ENCODE measurements around the gene RFXANK.

The RFXANK gene

GRCh38 chr19:19204181-19204580, 12.1 kb downstream of the RFXANK start:
- H3K27ac ChIP-seq: no peak overlapping the region
- TF ChIP-seq, protein P1, sequence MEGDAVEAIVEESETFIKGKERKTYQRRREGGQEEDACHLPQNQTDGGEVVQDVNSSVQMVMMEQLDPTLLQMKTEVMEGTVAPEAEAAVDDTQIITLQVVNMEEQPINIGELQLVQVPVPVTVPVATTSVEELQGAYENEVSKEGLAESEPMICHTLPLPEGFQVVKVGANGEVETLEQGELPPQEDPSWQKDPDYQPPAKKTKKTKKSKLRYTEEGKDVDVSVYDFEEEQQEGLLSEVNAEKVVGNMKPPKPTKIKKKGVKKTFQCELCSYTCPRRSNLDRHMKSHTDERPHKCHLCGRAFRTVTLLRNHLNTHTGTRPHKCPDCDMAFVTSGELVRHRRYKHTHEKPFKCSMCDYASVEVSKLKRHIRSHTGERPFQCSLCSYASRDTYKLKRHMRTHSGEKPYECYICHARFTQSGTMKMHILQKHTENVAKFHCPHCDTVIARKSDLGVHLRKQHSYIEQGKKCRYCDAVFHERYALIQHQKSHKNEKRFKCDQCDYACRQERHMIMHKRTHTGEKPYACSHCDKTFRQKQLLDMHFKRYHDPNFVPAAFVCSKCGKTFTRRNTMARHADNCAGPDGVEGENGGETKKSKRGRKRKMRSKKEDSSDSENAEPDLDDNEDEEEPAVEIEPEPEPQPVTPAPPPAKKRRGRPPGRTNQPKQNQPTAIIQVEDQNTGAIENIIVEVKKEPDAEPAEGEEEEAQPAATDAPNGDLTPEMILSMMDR (conservative IDR thresholded peaks at IDR 0.05): no peak

DNA sequence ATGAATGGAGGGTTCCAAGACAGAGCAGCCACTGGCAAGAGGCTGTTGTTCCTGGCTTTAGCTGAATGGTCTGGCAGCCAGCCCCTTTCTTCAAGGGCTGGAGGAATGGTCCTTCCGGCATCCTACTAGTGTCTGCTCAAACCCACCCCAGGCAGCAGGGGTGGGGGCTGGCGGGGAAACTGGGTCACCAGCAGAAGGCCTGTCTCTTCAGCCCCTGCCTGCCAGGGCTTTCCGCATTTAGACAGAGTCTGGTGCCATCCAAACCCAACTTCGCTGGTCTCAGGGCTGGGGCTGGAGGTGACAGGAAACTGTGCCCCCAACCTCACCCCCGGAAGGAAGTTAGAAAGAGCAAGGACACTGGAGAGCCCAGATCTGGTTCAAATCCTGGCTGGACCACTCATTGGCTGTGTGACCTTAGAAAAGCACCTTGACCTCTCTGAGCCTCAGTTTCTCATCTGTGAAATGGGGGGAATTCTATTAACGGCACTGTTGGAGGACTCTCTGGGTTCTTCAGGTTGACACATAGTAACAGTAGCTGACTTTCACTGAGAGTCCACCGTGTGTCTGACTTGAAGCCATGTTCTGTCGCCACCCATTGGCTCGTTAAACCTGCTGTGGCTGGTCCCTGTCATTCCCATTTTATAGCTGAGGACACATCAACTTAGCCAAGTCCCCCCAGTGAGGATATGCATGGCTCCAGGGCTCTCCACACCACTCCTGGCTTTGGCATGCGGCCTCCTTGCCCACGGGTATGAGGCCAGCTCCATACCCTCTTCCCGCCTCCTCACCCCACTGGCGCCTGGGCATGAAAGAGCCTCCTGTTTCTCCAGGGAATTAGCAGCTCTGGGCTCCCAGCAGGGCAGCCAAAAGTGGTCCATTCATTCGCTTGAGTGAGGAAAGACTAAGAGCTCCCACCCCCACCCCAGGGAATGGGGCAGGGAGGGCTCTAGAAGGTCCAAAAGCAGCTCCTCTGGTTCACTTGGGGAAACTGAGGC, 13.7 kb downstream of the RFXANK start:
- H3K27ac ChIP-seq: no peak overlapping the region
- TF ChIP-seq, protein P1 (conservative IDR thresholded peaks at IDR 0.05): no peak

- H3K27ac ChIP-seq: no peak overlapping the region
- TF ChIP-seq, protein P1 (conservative IDR thresholded peaks at IDR 0.05): no peak
Measured at GRCh38 chr19:19206938-19207337, 14.9 kb downstream of the RFXANK start.

DNA sequence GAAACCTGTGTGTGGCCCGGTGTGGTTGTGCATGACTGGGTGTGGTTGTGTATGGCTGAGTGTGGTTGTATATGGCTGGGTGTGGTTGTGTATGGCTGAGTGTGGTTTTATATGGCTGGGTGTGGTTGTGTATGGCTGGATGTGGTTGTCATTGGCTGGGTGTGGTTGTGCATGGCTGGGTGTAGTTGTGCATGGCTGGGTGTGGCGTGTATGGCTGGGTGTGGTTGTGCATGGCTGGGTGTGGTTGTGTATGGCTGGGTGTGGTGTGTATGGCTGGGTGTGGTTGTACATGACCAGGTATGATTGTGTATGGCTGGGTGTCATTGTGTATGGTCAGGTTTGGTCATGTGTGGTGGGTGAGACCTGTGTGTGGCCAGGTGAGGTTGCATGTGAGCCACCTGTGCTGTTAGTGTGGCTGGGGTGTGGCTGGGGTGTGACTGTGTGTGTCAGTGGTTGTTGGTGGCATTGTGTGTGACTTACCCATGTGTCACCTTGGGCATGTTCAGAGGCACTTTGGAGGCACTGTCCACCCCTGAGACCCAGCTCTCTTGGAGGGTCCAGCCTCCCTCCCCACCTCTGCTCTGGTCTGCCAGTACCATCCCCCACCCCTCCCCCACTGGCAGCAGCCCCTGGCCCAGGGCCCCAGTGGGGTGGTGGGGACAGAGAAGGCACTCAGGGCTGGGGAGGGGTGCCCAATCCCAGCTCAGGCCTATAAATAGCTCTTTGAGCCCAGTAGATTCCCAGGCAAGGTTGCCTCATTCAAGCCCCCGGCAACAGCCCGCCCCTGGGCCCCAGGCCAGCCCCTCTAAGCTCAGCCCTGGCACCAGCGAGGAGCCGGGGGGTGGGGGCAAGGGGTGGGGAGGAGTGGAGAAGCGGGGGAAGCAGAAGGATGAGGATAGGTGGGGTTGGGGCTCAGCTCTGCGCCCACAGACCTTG, 15.8 kb downstream of the RFXANK start:
- H3K27ac ChIP-seq: no peak overlapping the region
- TF ChIP-seq, protein P1 (conservative IDR thresholded peaks at IDR 0.05): no peak

- H3K27ac ChIP-seq: no peak overlapping the region
- TF ChIP-seq, protein P1 (conservative IDR thresholded peaks at IDR 0.05): no peak
Measured at GRCh38 chr19:19209372-19209771, 17.3 kb downstream of the RFXANK start.

- TF ChIP-seq, protein P1 (conservative IDR thresholded peaks at IDR 0.05): no peak
Measured at GRCh38 chr19:19211499-19212420, 19.7 kb downstream of the RFXANK start, which contains the start of gene NCAN. Gene NCAN (plus strand): TSS chr19:19211958. CDS start chr19:19216954, 4,996 bp downstream.

More at GRCh38 chr19:19211499-19212420, 19.7 kb downstream of the RFXANK start, which contains the start of gene NCAN:
- H3K27ac ChIP-seq: no peak within 1 kb of the TSS

All from VCaP (cell line).